Stimulated activated effector memory CD8-positive, alpha-beta T cell treated with anti-CD3 and anti-CD28 coated beads, Interleukin-12 subunit alpha, Interleukin-12 subunit beta, amount 100 ng/mL, for 72 hours (primary cell): ENCODE data around the gene KLHL22.
"Not testable (repeated sequence)": the region's sequence is repeated elsewhere in the genome, so short reads cannot be mapped to it uniquely, and the experiment has no call there.

ENCODE experiments used
- ATAC-seq: fragments of 150-1000 bp; cut with Tn5 transposase; 2 replicates; pipeline ENCODE4 v1.10.0; 2021
- DNase-seq, 2 donors: peaks; one replicate each; pipeline ENCODE4 v3.0.0; 2021 to 2022; ENCODE audit warnings: low spot score in 2 of 2
- H3K27ac Mint-ChIP-seq: one replicate; pipeline ENCODE4 v1.8.0; 2022; ENCODE audit warnings: mild to moderate bottlenecking, mixed read lengths
- H3K36me3 Mint-ChIP-seq: one replicate; pipeline ENCODE4 v1.8.0; 2022; ENCODE audit warnings: mild to moderate bottlenecking, mixed read lengths
- H3K4me1 Mint-ChIP-seq: one replicate; pipeline ENCODE4 v1.8.0; 2022; ENCODE audit warnings: mixed read lengths
- H3K4me3 Mint-ChIP-seq: one replicate; pipeline ENCODE4 v1.8.0; 2022; ENCODE audit warnings: mild to moderate bottlenecking, mixed read lengths
- H3K9me3 Mint-ChIP-seq: one replicate; pipeline ENCODE4 v1.8.0; 2022; ENCODE audit warnings: mixed read lengths

Gene KLHL22

DNA sequence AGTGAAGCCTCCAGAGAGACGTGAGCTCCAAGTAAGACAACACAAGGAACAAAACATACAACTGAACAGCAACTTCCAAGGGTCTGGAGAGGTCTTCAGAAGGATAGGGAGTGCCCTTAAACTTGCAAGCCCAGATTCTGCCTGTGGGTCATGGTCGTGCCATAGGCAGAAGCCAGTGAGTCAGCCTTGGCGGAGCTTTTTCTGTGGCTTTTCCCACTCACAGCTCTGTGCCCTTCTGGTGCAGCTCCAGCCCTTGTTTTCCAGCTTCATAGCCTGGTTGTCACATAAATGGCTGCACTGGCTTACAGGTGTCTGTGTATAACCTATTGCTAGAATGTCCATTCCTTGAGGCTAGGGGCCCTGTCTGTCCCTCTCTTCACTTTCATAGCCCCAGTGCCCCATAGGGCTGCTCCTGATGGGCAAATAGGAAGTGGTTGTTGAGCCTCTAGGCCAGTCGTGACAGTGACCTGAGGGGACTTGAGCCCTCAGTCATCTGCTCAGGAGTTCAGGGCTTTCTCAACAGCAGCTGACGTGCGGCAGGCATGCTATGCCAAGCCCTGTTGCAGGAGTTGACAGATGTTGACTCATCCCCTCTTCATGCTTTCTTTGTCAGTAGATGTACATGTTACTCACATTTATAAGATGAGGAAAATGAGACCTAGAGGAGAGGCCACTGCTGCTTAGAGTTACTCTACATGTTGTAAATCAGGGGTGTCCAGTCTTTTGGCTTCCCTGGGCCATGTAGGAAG, 19.2 kb upstream of the KLHL22 start:
- H3K4me3 Mint-ChIP-seq = no peak overlapping the region
- ATAC-seq = peak; percentile 83
- H3K9me3 Mint-ChIP-seq = no peaks in the 10 kb centered on the region
- no peak for DNase-seq
- peaks cover 88% of the 10 kb centered on the region for H3K36me3 Mint-ChIP-seq
- H3K4me1 Mint-ChIP-seq = peaks cover 80% of the 10 kb centered on the region
- peak overlapping the region; percentile 71 for H3K27ac Mint-ChIP-seq

DNA sequence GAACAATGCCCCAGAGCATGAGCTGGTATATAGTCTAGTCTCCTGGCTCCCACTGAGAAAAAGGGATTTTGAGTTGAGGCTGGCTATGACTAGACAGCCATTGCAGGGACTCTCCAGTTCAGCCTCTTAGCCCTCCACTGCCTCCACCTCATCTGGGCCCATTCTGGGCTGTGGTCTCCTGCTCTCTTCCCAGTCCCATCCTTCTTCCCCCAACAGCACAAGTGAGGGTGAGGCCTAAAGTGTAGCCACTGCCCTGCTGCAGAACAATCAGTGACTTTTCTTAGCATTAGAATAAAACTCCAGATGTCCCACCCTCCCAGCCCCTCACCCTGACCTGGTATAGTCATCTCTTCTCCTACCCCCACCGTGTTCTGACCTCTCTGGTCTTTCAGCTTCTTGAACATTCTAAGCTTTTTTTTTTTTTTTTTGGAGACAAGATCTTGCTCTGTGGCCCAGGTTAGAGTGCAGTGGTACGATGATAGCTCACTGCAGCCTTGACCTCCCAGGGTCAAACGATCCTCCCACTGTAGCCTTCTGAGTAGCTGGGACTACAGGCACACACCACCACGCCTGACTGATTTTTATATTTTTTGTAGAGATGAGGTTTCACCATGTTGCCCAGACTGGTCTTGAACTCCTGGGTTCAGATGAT, 16.1 kb upstream of the KLHL22 start:
- DNase-seq = no peak
- peaks cover 89% of the 10 kb centered on the region for H3K36me3 Mint-ChIP-seq

DNA sequence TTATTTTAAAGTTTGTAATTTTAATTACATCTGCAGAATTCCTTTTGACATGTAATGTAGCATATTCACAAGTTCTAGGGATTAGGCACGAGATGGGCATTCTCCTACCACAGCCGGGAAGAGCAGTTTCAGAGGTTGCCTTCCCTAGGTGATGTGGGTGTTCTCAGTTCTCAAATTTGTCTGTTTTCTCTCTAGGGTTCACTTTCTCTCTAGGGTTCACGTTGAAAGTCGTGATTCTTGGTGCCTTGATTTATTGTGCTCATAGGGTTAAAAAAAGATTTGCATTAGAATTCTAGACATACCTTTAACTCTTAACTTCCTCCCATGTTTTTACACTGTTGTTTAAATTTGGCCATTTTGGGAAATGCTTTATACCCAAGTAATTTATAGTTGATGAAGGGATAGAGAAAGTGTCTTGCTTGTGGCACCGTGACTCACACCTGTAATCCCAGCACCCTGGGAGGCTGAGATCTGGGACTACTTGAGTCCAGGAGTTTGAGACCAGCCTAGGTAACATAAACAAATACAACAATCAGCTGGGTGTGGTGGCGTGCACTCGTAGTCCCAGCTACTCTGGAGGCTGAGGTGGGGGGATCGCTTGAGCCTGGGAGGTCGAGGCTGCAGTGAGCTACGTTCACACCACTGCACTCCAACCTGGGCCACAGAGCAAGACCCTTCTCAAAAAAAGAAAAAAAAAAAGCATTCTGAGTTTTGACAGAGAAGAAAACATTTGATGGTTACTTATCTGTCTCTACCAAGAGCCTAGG, 15.4 kb upstream of the KLHL22 start:
- H3K36me3 Mint-ChIP-seq = peaks cover 83% of the 10 kb centered on the region
- H3K4me3 Mint-ChIP-seq = peak overlapping the region; percentile 88
- ATAC-seq = no peak
- no peak for DNase-seq
- peaks cover 78% of the 10 kb centered on the region for H3K4me1 Mint-ChIP-seq
- no peaks in the 10 kb centered on the region for H3K9me3 Mint-ChIP-seq
- H3K27ac Mint-ChIP-seq = no peak overlapping the region

More for the DNA sequence above, 16.1 kb upstream of the KLHL22 start:
- peaks cover 78% of the 10 kb centered on the region for H3K4me1 Mint-ChIP-seq
- no peak overlapping the region for H3K4me3 Mint-ChIP-seq
- ATAC-seq = no peak
- H3K9me3 Mint-ChIP-seq = no peaks in the 10 kb centered on the region
- H3K27ac Mint-ChIP-seq = no peak overlapping the region

DNA sequence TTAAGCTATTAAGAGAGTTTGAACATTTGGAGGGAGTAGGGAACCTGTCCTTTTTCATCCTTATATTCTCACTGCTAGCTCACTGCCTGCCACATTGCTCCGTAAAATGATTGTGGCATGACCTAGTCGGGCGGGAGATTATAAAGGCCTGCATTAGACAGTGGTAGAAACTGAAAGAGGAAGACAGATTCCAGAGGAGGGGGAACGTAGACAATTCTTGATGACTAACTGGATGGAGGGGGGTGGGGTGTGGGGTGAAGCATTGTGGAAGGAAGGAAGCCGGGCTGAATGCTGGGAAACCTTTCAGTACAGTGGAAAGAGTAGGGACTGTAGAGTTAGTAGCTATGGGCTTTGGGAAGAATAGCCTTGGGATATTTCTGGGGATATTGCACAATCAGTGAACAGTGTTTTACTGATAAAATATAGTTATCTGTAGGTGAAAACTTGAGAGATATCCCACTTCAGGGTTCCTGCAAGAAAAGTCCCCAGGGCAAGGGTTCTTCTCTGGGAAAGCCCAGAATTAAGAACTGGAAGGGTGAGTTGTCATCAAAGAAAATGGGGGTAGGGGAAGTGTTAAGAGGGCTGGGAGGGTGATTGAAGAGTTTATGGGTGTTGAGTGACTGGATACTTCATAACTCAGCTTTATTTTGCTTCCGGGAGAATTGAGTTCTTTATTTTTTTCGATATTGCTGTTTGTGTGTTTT, 13.9 kb upstream of the KLHL22 start:
- ATAC-seq (peak; percentile 48), DNase-seq (no peak)
- H3K4me3 Mint-ChIP-seq = peak overlapping the region; percentile 88
- no peaks in the 10 kb centered on the region for H3K9me3 Mint-ChIP-seq
- H3K27ac Mint-ChIP-seq = peak overlapping the region; percentile 97
- H3K4me1 Mint-ChIP-seq = peaks cover 68% of the 10 kb centered on the region
- H3K36me3 Mint-ChIP-seq = peaks cover 68% of the 10 kb centered on the region

DNA sequence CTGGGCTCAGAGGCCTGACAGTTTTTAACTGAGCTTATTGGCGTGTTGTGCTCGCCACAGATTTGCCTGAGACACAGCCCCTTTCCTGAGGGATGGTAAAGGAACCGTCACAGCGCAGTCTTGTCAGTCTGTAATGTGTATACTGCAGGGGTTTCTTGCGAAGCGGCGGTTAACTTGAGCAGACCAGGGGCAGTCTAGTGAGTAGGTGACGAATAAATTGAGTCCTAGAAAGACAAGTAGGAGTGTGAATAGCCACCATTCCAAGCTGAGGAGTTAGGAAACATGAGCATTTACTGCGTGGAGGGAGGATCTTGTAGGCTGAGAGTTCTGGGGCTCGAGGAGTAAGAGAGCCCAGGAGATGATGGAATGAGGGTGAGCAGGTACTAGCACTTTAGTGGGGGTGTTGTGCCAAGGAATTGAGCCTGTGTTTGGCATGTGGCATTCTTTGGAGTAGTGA, 13.2 kb upstream of the KLHL22 start:
- Mint-ChIP-seq H3K36me3 (peaks cover 62% of the 10 kb centered on the region), H3K9me3 (no peaks in the 10 kb centered on the region), H3K27ac (peak overlapping the region; percentile 97), H3K4me1 (peaks cover 62% of the 10 kb centered on the region), H3K4me3 (peak overlapping the region; percentile 88)
- ATAC-seq = no peak
- DNase-seq = no peak

DNA sequence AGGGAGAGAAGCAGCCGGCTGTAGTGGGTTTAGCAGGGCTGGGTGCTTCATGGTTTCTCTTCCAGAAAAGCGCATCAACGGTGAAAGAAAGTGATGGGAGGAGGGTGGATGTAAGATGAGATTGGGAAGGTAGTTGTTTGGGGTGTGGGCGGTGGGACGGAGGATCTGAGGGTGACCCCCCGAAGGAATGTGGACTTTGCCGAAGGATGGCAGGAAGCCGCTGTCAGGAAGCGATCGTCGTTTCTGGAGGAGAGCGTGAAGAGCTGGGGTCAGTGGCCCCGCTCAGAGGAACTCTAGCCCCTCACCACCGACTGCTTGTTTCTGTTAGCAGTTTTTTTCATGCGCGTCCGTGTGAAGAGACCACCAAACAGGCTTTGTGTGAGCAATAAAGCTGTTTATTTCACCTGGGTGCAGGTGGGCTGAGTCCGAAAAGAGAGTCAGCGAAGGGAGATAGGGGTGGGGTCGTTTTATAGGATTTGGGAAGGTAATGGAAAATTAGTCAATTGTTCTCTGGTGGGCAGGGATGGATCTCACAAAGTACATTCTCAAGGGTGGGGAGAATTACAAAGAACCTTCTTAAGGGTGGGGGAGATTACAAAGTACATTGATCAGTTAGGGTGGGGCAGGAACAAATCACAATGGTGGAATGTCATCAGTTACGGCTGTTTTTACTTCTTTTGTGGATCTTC, 12.6 kb upstream of the KLHL22 start:
- peak overlapping the region; percentile 88 for H3K4me3 Mint-ChIP-seq

DNA sequence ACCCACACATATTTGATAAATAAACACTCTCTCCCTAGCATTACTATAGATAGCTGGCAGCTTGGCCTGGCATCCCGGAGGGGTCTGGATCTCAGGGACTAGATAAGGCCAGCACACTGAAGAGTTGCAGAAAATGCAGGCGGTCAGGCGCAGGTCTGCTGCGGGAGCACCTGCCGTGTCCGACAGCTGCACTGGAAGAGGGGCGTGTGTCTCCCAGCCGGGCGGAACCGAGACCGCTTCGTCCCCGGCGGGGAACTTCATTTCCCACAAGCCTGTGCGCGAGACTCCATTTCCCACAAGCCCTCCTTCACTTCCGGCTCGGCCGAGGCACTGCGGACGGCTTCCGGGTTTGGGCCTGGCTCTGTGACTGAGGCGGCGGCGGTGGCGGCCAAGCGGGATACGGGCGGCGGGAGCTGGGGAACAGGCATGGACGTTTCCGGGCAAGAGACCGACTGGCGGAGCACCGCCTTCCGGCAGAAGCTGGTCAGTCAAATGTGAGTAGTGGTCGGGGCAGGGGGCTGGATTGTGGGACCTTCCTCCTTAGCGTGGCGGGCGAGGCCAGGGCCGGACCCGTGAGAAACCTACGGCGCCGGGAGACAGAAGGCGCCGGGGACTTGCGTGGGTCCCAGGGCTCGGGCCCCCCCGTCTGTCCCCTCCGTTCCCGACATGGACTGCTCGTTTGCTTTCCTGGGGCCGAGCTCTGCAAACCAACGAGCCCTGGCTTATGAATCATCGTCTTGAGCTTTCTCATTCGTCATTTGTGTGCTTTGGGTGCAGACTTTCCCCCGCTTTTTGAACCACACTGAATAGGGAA, 11.9 kb upstream of the KLHL22 start, which contains the start of gene MED15:
Gene MED15, plus strand, starts transcription at position 358 of the 814 bp plus-strand sequence. Its CDS starts 69 bp downstream, at position 427.
- peak; percentile 84 to 93 for DNase-seq
- Mint-ChIP-seq H3K9me3 (no peaks in the 10 kb centered on the region), H3K4me1 (peaks cover 54% of the 10 kb centered on the region), H3K4me3 (peak within 1 kb of the TSS; percentile 88), H3K36me3 (peaks cover 48% of the 10 kb centered on the region), H3K27ac (peak within 1 kb of the TSS; percentile 97)
- ATAC-seq = peak; percentile 92

More for the DNA sequence above, 12.6 kb upstream of the KLHL22 start:
- not testable (repeated sequence) for DNase-seq, H3K9me3 Mint-ChIP-seq, ATAC-seq
- Mint-ChIP-seq H3K27ac (peak overlapping the region; percentile 97), H3K36me3 (peaks cover 56% of the 10 kb centered on the region), H3K4me1 (peaks cover 56% of the 10 kb centered on the region)

DNA sequence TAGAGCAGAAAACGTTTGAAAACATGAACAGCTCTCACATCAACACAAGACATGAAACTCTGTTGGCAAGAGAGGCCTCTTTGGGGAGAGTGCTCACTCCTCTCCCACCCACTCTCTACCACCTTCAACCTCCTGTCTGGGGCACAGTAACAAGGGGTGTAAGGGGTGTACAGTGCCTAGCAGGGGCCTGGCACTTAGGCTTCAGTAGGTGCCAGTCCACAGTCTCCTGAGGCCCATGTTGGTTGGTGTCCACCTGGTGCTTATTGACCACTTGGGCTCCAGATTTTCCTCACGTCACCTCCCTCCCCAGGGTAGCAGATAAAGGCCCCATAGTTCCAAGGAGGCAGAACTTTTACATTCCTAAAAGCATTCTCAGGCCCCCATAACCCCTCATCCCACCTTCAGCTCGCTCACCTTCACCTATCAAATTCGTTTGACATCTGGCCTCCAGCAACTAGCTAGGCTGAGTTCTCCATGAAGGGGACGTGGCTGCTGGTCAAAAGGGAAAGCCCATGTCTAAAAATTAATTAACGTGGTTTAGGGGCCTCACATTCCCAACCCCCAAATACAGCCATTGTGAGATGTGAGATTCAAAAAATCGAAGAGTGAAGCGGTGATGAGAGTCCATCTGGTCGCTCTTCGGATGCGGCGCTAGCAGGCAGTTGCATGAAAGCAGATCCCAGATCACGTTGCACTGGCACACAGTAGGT, 11.1 kb upstream of the KLHL22 start:
- H3K4me1 Mint-ChIP-seq = peaks cover 46% of the 10 kb centered on the region
- peak overlapping the region; percentile 88 for H3K4me3 Mint-ChIP-seq
- no peaks in the 10 kb centered on the region for H3K9me3 Mint-ChIP-seq
- H3K36me3 Mint-ChIP-seq = peaks cover 44% of the 10 kb centered on the region
- no peak for ATAC-seq
- DNase-seq = no peak
- H3K27ac Mint-ChIP-seq = peak overlapping the region; percentile 97

DNA sequence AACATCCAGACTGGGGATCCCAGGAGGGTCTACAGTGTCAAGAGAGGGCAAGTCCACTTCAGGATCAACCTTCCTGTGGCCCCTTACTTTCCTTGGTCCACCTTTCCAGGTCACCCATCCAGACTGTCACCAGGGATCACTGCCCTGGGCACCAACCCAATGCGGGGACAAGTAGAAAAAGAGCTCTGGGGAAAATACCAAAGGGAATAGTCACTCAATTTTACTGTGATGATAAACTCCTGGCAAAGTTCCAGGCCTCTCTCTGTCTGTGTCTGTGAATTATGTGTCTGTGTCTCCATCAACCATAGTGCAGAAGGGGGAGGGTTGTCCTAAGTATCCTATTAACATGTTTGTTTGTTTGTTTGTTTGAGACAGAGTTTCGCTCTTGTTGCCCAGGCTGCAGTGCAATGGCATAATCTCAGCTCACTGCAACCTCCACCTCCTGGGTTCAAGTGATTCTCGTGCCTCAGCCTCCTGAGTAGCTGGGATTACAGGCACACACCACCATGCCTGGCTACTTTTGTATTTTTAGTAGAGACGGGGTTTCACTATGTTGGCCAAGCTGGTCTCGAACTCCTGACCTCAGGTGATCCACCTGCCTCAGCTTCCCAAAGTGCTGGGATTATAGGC, 8.8 kb upstream of the KLHL22 start:
- H3K36me3 Mint-ChIP-seq = peaks cover 23% of the 10 kb centered on the region
- DNase-seq, H3K9me3 Mint-ChIP-seq, H3K4me3 Mint-ChIP-seq, ATAC-seq, H3K27ac Mint-ChIP-seq: not testable (repeated sequence)
- H3K4me1 Mint-ChIP-seq = peaks cover 23% of the 10 kb centered on the region

DNA sequence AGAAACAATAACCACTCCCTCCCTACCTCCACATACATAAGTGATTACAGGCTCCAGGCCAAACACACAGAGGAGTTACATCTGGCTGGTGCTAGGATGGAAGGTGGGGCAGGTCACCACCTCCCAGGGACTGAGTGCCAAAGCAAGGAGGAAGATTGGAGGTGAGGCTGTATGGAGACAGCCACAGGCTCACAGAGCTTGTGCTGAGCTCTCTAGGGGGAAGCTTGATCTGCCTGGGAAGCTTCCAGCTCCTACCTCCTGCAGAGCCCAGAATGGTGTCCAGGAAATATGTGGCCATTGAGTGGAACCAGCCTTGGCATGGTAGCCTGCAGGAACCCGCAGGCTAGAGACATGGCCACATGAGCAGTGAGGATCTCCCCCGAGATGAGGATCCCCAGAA, 8.2 kb upstream of the KLHL22 start:
- ATAC-seq (no peak), DNase-seq (no peak)
- Mint-ChIP-seq H3K9me3 (no peaks in the 10 kb centered on the region), H3K27ac (no peak overlapping the region), H3K4me1 (peaks cover 17% of the 10 kb centered on the region), H3K4me3 (no peak overlapping the region), H3K36me3 (peaks cover 22% of the 10 kb centered on the region)

DNA sequence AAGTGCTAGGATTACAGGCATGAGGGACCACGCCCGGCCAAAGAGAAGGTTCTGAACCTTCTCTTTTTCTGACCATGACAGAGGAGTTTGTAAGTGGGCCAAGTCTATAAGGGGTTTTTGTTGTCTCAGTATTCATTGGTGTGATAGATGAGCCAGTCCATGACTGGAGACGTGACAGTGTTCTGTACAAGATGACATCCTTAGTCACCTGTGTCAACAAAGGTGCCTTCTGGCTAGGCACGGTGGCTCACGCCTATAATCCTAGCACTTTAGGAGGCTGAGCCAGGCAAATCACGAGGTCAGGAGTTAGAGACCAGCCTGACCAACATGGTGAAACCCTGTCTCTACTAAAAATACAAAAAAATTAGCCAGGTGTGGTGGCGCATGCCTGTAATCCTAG, 4.2 kb upstream of the KLHL22 start:
- no peak for DNase-seq
- H3K27ac Mint-ChIP-seq = no peak overlapping the region

DNA sequence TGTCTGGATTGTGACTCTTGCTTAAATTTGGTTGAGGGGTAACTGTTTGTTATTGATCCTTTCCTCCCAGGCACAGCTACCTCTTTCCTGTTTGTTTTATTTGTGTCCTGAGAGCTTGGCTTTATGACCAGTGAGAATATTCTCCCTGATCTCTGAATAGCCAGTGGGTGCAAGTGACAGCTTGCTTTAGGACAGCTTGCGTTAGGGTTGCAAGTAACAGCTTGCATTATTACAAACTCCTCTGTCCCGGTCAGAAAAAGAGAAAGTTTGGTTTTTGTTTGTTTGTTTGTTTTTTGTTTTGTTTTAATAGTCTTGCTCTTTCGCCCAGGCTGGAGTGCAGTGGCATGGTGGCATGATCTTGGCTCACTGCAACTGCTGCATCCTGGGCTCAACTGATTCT, 3.3 kb upstream of the KLHL22 start:
- DNase-seq (no peak), ATAC-seq (no peak)
- Mint-ChIP-seq H3K36me3 (peaks cover 11% of the 10 kb centered on the region), H3K4me3 (no peak overlapping the region), H3K9me3 (no peaks in the 10 kb centered on the region), H3K4me1 (peaks cover 18% of the 10 kb centered on the region), H3K27ac (no peak overlapping the region)

More for the DNA sequence above, 4.2 kb upstream of the KLHL22 start:
- no peak overlapping the region for H3K4me3 Mint-ChIP-seq
- no peak for ATAC-seq
- no peaks in the 10 kb centered on the region for H3K9me3 Mint-ChIP-seq
- peaks cover 11% of the 10 kb centered on the region for H3K36me3 Mint-ChIP-seq
- H3K4me1 Mint-ChIP-seq = peaks cover 12% of the 10 kb centered on the region

DNA sequence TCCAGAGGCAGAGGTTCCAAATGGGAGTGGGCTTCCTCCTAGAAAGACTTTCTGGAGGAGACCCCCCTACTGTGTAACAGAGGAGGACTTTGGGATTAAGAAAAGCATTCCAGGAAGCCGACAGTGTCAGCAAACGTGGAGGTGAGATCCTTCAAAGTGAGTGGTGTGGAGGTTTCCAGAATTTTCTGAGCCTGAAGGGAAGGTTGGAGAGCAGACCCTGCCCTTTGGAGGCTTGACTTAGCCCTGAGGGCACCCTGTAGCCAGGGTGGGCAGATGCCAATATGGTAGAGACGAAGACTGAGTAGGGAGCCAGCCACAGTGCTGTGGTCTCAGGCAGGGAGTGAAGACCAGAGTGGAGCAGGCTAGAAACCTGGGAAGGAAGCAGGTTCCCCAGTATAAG, 1.8 kb upstream of the KLHL22 start:
- ATAC-seq (no peak), DNase-seq (no peak)
- peak overlapping the region; percentile 17 for H3K27ac Mint-ChIP-seq
- no peaks in the 10 kb centered on the region for H3K9me3 Mint-ChIP-seq
- H3K4me3 Mint-ChIP-seq = no peak overlapping the region
- H3K36me3 Mint-ChIP-seq = peaks cover 11% of the 10 kb centered on the region
- peaks cover 25% of the 10 kb centered on the region for H3K4me1 Mint-ChIP-seq
